ENCODE data around the gene CAMKV. TPM values are rescaled to one million over a fixed set of nuclear protein-coding genes. Genes with fewer than 3 reads are reported as not detected.

CAMKV gene
- total RNA-seq, 1 experiment from 2014 or later = 58.2 TPM

DNA sequence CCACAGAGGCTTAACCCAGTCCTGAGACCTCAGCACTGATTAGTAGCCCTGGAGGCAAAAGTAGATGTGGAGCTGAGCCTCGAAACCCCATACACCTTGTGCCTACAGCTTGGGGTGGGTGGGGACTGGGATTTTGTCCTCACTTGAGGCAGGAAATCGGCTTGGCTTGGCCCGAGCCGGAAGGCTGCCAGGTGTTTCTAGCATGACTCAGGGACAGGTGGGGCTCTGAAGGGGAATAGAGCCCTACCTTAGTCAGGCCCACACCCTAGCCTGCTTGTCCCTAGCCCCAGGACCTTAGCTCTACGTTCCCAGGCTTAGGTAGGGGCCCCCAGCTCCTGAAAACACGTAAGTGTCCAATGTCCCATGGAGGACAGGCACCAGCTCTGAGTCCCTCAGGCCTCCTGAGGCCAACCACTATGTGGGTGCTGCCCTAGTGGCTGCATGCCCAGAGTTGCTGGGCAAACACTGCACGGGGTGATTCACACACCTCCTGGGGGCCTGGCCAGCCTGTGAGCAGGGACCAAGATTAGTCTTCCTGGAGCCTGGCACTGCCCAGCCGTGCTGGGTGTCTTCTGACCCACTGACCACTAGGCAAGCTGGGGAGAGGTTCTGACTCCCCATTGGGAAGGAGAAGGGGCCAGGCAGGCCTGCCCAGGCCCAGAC lies 30.9 kb upstream of the CAMKV start (continued):
- TF ChIP-seq, protein P1, sequence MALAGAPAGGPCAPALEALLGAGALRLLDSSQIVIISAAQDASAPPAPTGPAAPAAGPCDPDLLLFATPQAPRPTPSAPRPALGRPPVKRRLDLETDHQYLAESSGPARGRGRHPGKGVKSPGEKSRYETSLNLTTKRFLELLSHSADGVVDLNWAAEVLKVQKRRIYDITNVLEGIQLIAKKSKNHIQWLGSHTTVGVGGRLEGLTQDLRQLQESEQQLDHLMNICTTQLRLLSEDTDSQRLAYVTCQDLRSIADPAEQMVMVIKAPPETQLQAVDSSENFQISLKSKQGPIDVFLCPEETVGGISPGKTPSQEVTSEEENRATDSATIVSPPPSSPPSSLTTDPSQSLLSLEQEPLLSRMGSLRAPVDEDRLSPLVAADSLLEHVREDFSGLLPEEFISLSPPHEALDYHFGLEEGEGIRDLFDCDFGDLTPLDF (CRISPR knock-in tag; IDR thresholded peaks at IDR 0.05) = no peak

DNA sequence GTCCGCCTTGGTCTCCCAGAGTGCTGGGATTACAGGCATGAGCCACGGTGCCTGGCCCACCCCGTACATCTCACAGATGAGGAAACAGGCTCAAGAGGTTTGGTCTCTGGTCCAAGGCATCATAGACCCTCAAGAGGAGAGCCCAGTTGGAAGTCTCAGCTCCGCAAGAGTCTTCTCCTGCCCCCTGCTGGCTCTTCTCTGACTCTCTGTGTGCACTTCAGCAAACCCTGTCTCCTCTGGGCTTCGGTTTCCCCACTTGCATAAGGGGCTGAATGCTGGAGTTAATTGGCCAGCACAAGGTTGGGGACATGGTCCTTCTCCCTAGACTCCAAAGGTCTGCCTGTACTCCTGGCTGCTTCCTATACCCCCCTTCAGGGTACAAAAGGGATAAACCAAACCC lies 30.1 kb upstream of the CAMKV start:
- H3K36me3 Mint-ChIP-seq = no peaks in the 10 kb centered on the region
- POLR2A ChIA-PET = interaction anchor here (0.6 kb wide), 1 partner anchor 26 kb away, joined by 3 read pairs; no protein-coding TSS in a partner anchor
- ATAC-seq = peak; percentile 8

More for the DNA sequence above, 30.1 kb upstream of the CAMKV start:
- peaks cover 7% of the 10 kb centered on the region for H3K4me1 Mint-ChIP-seq
- H3K4me3 Mint-ChIP-seq = no peak overlapping the region
- H3K27ac Mint-ChIP-seq = no peak overlapping the region
- TF ChIP-seq, protein P2, sequence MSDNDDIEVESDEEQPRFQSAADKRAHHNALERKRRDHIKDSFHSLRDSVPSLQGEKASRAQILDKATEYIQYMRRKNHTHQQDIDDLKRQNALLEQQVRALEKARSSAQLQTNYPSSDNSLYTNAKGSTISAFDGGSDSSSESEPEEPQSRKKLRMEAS (CRISPR knock-in tag; IDR thresholded peaks at IDR 0.05) = 0 out of 2 replicates have a peak, but pooled peaks have one; percentile 19
- TF ChIP-seq JAZF1 (CRISPR knock-in tag; IDR thresholded peaks at IDR 0.05) = no peak
- TF ChIP-seq EMX1 (CRISPR knock-in tag; IDR thresholded peaks at IDR 0.05) = no peak
- TF ChIP-seq, protein P3, sequence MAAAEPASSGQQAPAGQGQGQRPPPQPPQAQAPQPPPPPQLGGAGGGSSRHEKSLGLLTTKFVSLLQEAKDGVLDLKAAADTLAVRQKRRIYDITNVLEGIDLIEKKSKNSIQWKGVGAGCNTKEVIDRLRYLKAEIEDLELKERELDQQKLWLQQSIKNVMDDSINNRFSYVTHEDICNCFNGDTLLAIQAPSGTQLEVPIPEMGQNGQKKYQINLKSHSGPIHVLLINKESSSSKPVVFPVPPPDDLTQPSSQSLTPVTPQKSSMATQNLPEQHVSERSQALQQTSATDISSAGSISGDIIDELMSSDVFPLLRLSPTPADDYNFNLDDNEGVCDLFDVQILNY (CRISPR knock-in tag; IDR thresholded peaks at IDR 0.05) = no peak
- TF ChIP-seq, protein P4, sequence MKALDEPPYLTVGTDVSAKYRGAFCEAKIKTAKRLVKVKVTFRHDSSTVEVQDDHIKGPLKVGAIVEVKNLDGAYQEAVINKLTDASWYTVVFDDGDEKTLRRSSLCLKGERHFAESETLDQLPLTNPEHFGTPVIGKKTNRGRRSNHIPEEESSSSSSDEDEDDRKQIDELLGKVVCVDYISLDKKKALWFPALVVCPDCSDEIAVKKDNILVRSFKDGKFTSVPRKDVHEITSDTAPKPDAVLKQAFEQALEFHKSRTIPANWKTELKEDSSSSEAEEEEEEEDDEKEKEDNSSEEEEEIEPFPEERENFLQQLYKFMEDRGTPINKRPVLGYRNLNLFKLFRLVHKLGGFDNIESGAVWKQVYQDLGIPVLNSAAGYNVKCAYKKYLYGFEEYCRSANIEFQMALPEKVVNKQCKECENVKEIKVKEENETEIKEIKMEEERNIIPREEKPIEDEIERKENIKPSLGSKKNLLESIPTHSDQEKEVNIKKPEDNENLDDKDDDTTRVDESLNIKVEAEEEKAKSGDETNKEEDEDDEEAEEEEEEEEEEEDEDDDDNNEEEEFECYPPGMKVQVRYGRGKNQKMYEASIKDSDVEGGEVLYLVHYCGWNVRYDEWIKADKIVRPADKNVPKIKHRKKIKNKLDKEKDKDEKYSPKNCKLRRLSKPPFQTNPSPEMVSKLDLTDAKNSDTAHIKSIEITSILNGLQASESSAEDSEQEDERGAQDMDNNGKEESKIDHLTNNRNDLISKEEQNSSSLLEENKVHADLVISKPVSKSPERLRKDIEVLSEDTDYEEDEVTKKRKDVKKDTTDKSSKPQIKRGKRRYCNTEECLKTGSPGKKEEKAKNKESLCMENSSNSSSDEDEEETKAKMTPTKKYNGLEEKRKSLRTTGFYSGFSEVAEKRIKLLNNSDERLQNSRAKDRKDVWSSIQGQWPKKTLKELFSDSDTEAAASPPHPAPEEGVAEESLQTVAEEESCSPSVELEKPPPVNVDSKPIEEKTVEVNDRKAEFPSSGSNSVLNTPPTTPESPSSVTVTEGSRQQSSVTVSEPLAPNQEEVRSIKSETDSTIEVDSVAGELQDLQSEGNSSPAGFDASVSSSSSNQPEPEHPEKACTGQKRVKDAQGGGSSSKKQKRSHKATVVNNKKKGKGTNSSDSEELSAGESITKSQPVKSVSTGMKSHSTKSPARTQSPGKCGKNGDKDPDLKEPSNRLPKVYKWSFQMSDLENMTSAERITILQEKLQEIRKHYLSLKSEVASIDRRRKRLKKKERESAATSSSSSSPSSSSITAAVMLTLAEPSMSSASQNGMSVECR (CRISPR knock-in tag; IDR thresholded peaks at IDR 0.05; ENCODE audit: borderline replicate concordance) = no peak
- TF ChIP-seq, protein P5, sequence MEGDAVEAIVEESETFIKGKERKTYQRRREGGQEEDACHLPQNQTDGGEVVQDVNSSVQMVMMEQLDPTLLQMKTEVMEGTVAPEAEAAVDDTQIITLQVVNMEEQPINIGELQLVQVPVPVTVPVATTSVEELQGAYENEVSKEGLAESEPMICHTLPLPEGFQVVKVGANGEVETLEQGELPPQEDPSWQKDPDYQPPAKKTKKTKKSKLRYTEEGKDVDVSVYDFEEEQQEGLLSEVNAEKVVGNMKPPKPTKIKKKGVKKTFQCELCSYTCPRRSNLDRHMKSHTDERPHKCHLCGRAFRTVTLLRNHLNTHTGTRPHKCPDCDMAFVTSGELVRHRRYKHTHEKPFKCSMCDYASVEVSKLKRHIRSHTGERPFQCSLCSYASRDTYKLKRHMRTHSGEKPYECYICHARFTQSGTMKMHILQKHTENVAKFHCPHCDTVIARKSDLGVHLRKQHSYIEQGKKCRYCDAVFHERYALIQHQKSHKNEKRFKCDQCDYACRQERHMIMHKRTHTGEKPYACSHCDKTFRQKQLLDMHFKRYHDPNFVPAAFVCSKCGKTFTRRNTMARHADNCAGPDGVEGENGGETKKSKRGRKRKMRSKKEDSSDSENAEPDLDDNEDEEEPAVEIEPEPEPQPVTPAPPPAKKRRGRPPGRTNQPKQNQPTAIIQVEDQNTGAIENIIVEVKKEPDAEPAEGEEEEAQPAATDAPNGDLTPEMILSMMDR (IDR thresholded peaks at IDR 0.05) = peak; percentile 32; the same call in 1 of the 2 replicates
- no peak for TF ChIP-seq ZNF232 (CRISPR knock-in tag; IDR thresholded peaks at IDR 0.05)
- TF ChIP-seq, protein P6, sequence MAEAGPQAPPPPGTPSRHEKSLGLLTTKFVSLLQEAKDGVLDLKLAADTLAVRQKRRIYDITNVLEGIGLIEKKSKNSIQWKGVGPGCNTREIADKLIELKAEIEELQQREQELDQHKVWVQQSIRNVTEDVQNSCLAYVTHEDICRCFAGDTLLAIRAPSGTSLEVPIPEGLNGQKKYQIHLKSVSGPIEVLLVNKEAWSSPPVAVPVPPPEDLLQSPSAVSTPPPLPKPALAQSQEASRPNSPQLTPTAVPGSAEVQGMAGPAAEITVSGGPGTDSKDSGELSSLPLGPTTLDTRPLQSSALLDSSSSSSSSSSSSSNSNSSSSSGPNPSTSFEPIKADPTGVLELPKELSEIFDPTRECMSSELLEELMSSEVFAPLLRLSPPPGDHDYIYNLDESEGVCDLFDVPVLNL (CRISPR knock-in tag; IDR thresholded peaks at IDR 0.05; ENCODE audit: borderline replicate concordance, low read depth) = no peak
- TF ChIP-seq, protein P7, sequence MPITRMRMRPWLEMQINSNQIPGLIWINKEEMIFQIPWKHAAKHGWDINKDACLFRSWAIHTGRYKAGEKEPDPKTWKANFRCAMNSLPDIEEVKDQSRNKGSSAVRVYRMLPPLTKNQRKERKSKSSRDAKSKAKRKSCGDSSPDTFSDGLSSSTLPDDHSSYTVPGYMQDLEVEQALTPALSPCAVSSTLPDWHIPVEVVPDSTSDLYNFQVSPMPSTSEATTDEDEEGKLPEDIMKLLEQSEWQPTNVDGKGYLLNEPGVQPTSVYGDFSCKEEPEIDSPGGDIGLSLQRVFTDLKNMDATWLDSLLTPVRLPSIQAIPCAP (CRISPR knock-in tag; IDR thresholded peaks at IDR 0.05) = no peak
- TF ChIP-seq, protein P8, sequence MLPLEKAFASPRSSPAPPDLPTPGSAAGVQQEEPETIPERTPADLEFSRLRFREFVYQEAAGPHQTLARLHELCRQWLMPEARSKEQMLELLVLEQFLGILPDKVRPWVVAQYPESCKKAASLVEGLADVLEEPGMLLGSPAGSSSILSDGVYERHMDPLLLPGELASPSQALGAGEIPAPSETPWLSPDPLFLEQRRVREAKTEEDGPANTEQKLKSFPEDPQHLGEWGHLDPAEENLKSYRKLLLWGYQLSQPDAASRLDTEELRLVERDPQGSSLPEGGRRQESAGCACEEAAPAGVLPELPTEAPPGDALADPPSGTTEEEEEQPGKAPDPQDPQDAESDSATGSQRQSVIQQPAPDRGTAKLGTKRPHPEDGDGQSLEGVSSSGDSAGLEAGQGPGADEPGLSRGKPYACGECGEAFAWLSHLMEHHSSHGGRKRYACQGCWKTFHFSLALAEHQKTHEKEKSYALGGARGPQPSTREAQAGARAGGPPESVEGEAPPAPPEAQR (CRISPR knock-in tag; IDR thresholded peaks at IDR 0.05) = no peak
- H3K9me3 Mint-ChIP-seq = no peaks in the 10 kb centered on the region
- DNase-seq (ENCODE audit: low spot score) = peak; percentile 61
- no peaks in the 10 kb centered on the region for H3K27me3 Mint-ChIP-seq (ENCODE audit: low read depth)
- CTCF ChIA-PET = interaction anchor here (0.6 to 8.9 kb wide), 22 partner anchors 9 to 1477 kb away, joined by 3 to 103 read pairs (median 4); partner anchors contain the start of genes AMIGO3, CAMKV, INKA1 and MON1A
